AG09309 (cell line): ENCODE results near the gene PARD3.

ENCODE experiments used
- DNase-seq: peaks from one replicate; pipeline ENCODE4 v3.0.0-alpha.2; 2010; ENCODE audit warnings: low read depth
- H3K4me3 ChIP-seq: 2 replicates; pipeline ENCODE4 v1.5.1; 2011; ENCODE audit warnings: mild to moderate bottlenecking, low read depth, low read length, moderate library complexity; ENCODE audit not compliant: control insufficient read depth
- TF ChIP-seq, protein P1 (sequence below): IDR thresholded peaks from 2 replicates; pipeline ENCODE4 v1.5.1; 2011; ENCODE audit warnings: mild to moderate bottlenecking, low read depth, low read length, inconsistent platforms; ENCODE audit not compliant: insufficient read depth, control insufficient read depth; ENCODE audit errors: missing control alignments

PARD3 gene

DNA sequence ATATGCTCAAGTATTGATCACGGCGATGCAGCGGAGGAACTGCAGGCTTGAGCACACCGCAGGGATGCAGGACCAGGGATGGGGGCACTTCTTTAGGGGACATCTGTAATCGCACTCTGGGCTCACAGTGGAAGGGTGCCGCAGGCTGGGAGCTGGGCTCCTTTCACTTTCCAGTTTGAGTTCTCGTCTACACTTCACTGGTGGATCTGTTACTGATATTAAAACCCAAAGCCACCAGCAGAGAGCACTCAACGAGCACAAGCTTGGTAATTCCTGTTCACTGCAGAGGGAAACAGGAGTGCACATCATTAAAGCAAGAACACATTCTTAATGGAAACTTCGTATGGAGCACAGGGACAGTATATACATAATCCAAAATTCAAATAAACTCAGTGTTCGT lies 91.3 kb downstream of the PARD3 start:
- peak; percentile 48 for DNase-seq
- TF ChIP-seq, protein P1, sequence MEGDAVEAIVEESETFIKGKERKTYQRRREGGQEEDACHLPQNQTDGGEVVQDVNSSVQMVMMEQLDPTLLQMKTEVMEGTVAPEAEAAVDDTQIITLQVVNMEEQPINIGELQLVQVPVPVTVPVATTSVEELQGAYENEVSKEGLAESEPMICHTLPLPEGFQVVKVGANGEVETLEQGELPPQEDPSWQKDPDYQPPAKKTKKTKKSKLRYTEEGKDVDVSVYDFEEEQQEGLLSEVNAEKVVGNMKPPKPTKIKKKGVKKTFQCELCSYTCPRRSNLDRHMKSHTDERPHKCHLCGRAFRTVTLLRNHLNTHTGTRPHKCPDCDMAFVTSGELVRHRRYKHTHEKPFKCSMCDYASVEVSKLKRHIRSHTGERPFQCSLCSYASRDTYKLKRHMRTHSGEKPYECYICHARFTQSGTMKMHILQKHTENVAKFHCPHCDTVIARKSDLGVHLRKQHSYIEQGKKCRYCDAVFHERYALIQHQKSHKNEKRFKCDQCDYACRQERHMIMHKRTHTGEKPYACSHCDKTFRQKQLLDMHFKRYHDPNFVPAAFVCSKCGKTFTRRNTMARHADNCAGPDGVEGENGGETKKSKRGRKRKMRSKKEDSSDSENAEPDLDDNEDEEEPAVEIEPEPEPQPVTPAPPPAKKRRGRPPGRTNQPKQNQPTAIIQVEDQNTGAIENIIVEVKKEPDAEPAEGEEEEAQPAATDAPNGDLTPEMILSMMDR: peak; percentile 68
- H3K4me3 ChIP-seq: no peak overlapping the region

DNA sequence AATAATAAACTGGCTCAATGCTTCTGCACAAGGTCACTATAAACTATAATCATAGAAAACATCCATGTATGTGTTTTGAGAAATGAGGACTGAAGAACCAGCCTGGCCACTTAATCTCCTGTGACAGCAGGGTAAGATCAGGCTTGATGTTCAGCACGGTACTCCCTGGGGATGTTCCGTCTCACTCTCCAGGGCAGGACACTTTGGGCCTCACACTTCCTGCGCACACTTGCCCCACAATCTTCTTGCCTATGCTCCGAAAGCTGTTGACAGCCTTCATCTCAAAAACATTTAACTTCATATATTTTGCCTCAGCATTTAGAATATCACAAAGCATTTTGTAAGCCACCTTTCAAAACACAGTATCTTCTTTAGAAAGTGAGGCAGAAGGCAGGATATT lies 92.7 kb downstream of the PARD3 start:
- DNase-seq: no peak
- no peak overlapping the region for H3K4me3 ChIP-seq
- TF ChIP-seq, protein P1: no peak

DNA sequence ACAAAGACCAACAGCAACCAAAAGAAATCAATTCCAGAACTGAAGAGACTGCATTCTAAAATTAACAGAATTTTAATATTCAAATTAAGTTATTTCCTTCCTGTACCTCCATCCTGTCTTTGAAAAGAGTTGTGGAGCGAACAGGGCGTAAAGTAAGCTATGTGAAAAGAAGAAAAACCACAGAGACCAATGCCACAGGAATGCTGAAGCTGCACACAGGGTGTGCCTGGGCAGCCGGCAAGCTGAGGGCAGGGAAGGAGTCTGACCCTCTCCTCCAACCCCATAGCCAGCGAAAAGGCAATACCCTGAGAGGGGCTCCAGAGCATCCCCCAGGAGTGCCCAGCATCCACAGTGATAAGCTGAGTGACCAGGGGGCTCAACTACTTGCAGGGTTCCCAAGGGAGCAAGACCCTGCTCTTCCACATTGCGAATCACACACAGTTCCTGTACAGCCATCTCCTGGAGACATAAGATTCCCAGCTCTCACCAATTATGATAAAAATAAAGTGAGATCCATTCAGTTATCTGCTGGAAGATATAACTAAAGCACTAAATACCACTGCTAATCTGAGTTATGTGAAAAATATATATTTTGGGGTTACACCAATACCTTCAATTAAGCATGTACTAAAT lies 93.8 kb downstream of the PARD3 start:
- TF ChIP-seq, protein P1: no peak
- H3K4me3 ChIP-seq: no peak overlapping the region
- DNase-seq: no peak

DNA sequence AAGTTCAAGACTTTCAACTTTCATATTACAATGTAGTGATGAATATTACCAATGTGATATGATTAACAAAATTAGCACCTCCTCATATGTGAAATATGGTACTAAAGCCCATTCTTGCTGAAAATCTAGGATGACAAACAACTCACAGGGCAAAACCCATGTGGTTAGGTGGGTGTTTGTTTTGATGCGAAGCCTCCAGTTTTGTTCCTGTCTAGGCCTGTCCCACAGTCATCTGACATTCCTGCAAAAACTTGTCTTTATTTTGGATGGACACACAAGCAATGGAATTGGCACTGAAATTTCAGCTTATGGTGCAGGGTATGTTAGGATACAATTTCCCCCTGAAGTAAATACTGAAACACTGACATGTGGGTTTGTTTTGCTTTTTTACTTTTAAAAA lies 95.3 kb downstream of the PARD3 start:
- TF ChIP-seq, protein P1: no peak
- no peak overlapping the region for H3K4me3 ChIP-seq
- no peak for DNase-seq

DNA sequence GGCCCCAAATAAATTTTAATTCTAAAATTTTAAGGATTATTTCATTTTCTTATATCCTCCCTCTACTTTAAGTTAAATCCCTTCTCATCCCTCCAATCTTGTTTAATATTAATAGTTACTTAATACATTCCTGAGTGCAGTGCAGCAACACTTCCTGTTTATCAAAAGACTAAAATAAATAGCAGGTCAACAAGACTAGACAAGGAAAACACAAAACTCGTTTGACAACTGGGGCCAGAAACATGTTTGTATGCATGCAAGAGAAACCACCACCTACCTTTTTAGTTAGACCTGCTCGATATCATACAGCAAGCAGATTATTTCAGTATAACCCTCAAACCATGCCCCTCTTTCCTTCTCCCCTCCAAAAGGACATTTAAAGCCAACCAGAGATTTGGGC lies 95.8 kb downstream of the PARD3 start:
- H3K4me3 ChIP-seq: no peak overlapping the region
- TF ChIP-seq, protein P1: no peak
- DNase-seq: no peak

DNA sequence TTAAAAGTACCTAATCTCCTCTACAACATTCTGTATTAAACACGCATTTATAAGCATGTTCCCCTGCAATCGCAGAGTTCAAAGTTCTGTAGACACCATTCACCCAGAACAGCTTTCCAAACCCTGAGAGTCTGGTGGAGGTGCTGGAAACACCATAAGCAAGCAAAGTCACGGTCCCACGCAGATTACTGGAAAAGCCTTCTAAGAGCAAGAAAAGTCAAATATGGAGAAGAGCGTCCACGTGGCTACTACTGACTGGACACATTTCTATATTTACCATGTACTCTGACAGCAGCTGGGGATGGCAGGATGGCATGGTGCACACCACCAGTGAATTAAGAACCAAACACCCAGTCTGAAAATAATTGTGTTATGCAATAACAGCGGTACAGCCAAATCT lies 97.7 kb downstream of the PARD3 start:
- no peak overlapping the region for H3K4me3 ChIP-seq
- TF ChIP-seq, protein P1: no peak
- no peak for DNase-seq
